NCI-H510A treated with DMSO at 0.1 percent for 48 hours (cell line): ENCODE measurements around the gene CUL3.
"Not testable (repeated sequence)": the region's sequence is repeated elsewhere in the genome, so short reads cannot be mapped to it uniquely, and the experiment has no call there.

Experiments used
- DNase-seq: peaks from one replicate; lab custom pipeline; 2025; lab: John Stamatoyannopoulos, UW

Gene CUL3

GRCh38 chr2:224538561-224539138 lies 46.5 kb downstream of the CUL3 start:
- DNase-seq: no peak

DNA sequence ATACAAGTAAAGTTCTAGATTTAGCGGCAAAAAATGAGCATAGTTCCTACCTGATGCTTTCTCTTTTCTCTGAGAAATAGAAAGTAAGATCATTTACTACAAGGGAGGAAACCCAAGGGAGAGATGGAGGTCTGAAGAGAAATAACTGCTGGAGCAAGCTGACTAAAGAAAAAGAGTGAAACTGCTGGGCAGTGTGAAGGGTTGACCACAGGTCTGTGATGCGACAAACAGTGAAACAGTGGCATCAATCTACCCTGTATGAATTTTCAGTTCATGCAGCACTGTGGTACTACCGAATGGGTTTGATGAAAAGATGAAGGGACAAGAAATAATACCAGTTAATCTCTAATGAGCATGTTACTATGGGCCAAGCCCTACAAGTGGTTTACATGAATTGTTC lies 52.2 kb downstream of the CUL3 start:
- DNase-seq: no peak

DNA sequence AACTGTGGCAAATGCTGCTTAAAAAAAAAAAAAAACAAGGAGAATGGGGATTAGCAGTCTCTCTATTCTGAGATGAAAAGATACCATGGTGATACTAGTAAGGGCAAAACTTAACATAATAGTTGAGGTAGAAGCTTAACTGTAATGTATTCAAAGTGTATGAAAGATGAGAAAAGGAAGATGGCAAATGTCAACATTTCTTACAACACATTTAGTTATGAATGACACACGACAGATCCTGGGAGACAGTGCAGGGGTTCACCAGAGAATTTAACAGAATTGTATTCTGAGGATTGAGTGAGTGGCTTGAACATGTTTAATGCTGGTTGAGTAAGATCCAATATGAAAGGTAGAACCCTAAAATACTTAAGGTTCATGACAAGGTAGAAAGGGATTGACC lies 52.7 kb downstream of the CUL3 start:
- DNase-seq: no peak

DNA sequence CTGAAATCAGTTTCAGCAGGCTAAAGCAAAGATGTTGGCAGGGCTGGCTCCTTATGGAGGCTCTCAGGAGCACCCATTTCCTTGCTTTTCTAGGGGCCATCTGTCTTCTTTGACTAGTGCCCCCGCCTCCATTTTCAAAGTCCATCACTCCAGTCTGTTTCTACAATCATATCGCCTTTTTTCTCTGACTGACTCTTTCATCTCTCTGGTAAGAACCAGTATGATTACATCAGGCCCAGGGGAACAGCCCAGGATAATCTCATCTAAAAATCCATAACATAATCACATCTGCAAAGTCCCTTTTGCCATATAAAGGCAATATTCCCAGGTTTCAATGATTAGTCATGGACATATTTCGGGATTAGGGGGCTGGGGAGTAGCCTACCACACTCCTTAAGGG lies 57.0 kb downstream of the CUL3 start:
- no peak for DNase-seq

DNA sequence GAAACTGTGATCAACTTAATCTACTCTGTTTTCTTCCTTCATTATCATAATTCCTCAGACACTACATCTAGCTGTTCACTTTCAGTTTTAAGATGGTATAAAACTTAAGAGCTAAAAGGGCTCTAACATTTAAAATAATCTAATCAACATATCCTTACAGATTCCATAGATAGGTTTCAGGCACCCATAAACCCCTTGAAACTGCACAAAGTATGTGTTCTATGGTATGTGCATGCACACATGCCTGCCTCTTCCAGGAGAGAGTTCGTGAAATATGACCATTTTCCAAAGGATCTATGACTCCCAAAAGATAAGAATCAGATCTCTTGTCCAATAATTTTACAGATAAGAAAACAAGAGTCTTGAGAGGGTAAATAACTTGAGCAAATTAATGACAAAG lies 59.4 kb downstream of the CUL3 start:
- no peak for DNase-seq

DNA sequence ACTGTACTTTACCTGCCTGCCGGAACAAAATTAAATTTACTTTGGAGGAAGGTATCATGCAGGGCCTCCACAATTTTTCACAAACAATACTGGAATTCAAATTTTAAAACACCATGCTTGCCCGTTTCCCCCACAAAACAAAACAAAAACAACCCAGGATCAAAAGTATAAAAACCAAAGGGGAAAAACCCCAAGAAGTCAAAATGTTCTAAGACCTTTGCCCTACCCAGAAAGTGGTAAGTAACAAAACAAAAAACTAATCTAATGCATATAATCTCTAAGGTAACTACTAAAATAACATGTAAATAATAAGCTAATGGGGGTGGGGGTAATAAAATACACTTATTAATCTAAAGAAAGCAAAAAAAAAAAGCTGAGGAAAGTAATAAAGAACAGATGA lies 60.5 kb downstream of the CUL3 start:
- no peak for DNase-seq

- DNase-seq: peak; percentile 38
These were observed 61.3 kb downstream of the CUL3 start for GRCh38 chr2:224523626-224524577.

DNA sequence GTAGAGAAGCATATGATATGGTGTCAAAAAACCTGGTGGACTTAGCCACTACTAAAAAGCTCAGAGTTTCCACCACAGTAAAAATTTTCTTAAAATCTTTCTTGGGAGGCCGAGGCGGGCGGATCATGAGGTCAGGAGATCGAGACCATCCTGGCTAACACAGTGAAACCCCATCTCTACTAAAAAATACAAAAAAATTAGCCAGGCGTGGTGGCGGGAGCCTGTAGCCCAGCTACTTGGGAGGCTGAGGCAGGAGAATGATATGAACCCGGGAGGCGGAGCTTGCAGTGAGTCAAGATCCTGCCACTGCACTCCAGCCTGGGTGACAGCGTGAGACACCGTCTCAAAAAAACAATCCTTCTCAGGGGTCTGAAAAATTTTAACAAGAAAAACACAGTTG lies 62.7 kb downstream of the CUL3 start:
- not testable (repeated sequence) for DNase-seq

GRCh38 chr2:224520064-224520463 lies 65.1 kb downstream of the CUL3 start:
- no peak for DNase-seq

DNA sequence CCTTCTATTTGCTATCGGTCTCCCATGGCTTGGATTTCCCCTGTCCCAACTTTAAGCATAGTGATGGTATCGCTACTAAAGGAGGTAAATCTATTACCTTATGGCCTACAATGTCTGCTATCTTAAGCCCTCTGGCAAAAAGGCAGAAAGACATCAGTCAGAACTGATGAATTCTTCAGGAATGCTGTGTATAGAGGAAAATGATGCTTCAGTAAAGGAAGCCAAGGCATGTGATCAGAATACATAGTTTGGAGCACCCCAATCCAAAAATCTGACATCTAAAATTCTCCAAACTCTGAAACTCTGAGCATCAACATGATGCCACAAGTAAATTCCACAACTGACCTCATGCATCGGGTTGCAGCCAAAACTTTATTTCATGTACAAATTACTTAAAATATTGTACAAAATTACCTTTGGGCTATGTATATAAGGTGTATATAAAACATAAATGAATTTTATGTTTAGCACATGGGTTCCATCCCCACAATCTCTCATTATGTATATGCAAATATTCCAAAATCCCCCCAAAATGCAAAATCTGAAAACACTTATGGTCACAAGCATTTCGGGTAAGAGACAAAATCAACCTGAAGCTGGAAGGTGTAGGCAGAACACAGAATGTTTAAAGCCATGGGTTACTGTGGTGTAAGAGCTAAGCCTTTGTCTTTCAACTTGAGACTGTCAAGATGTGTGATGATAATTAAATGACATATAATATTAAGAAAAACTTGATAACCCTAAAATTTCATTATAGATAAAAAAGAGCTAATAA lies 66.2 kb downstream of the CUL3 start:
- no peak for DNase-seq

DNA sequence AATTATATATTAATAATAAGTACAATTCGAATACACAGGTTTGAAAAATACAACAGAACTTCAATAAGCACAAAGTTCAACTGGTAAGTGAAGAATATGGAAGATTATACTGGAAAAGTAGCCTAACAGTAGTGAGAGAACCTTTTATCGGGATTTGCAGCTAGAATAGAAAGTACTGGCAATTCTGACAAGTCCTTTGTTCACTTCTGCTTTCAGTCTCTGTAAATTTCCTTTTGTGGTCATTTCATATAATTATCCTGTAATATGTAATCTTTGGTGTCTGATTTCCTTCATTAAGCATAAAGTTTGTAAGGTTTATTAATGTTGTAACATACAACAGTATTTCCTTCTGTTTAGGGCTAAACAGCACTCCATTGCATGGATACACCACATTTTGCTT lies 67.2 kb downstream of the CUL3 start:
- DNase-seq: no peak

DNA sequence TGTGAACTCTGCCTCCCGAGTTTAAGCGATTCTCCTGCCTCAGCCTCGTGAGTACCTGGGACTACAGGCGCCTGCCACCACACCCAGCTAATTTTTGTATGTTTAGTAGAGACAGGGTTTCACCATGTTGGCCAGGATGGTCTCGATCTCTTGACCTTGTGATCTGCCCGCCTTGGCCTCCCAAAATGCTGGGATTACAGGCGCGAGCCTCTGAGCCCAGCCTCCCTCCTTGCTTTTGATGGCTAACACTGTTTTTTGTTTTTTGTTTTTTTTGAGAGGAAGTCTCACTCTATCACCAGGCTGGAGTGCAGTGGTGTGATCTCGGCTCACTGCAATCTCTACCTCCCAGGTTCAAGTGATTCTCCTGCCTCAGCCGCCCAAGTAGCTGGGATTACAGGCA lies 68.8 kb downstream of the CUL3 start:
- not testable (repeated sequence) for DNase-seq

DNA sequence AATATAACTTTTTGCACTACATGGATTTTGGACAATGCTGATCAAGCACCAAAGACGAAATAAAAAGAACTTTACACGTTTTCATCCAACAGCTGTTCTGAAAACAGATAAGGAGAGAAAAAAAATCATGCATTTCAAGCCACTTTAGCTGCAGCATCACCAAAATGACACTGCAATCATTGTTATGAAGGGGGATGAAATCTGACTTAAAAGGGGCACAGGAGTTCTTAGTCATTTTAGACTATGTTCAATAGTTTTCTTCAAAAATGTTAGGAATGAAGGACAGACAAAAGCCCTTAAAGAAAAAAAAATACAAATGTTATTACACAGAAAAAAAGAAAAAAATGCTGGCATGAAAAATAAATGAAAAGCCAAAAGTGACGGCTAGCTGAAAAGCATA lies 71.2 kb downstream of the CUL3 start:
- no peak for DNase-seq

DNA sequence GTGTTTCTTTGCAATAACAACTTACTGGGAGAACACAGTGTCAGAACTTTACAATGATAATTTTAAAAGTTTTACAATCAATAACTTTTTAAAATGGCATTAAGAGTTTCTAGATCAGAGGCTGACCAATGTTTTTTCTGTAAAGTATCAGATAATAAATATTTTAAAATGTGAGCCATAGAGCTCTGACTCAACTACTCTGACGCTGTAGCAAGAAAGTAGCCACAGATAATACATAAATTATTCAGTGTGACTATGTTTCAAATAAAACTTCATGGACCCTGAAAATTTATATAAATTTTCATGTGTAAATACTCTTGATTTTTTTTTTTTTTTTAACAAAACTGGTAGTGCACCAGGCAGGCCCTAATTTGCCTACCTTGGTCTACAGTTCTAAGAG lies 77.4 kb downstream of the CUL3 start:
- DNase-seq: no peak

DNA sequence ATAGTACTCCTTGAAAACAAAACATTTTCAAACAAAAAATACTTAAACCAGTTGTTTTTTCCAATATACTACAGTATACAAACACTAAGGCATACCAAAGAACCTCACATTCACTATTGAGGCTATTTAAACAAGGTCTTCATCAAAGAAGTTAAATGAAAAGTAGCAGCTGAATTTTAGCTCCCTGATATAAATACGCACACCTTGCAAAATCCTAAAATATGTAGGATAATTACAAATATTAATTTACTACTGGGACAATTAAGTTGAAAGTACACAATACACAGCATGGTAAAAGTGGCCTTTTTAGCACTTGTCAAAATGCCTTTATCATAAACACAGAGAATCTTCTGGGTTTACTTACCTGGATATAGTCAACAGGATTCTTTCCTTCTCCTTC lies 78.7 kb downstream of the CUL3 start:
- DNase-seq: no peak

DNA sequence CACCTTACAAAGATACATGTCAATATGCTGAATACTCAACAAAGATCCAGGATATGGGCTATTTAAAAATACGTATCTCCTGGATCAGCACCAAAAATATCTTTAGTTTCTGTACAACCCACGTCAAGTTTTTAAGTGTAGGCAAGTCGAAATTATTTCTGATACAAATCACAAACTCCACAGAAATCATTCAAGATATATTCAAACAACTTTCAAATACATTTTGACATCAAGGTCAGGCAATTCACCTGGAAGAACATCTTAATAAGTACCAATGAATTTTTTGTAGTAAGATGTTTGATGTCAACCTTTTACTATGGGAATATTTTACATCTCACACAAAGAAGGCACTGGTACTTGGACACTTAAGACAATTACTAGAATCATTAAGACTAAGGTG lies 86.2 kb downstream of the CUL3 start:
- no peak for DNase-seq

- DNase-seq: no peak
These were observed 92.6 kb downstream of the CUL3 start for GRCh38 chr2:224492531-224492930.

- not testable (repeated sequence) for DNase-seq
These were observed 97.2 kb downstream of the CUL3 start for GRCh38 chr2:224487940-224488339.

- peak; percentile 88 for DNase-seq
These were observed 99.8 kb downstream of the CUL3 start for GRCh38 chr2:224485081-224486014.

DNA sequence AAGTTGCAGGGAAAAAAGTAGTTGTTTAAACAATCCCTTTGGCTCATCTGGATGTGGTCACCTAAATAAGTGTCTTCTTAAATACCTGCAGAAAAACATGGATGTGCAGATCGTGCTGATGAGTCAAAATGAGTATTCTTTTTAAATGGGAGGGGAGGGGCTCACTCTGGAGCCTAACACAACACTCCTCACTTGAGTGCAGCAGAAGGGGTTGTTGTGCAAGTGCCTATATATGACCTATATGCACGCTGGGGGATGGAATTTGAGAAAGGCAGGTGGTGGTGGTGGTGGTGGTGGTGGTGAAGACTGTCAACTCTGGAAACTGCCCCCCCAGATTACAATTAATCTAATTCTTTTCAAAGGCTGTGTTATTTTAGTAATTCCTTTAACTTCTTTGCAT lies 105.3 kb downstream of the CUL3 start:
- peak; percentile 18 for DNase-seq

DNA sequence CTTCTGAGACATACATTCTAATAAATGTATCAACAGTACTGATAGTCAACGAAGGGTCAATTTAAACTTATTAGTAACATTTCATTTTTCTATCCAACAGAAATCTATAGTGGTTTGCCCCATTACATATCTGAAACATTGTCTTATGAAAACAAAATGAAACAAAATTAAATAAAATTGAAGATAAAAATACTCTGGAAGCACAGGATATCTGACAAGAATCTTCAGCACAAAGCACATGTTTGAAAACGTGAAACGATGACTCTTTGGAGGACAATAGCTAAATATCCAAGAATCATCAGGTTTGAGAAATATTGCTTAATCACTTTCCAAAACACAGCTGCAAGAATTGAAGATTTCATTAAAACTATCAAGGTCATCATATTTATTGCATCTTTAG lies 112.3 kb downstream of the CUL3 start:
- DNase-seq: no peak

- DNase-seq: no peak
These were observed 113.0 kb downstream of the CUL3 start for GRCh38 chr2:224472137-224472536.
